ENCODE results near the gene GLOD4. TPM values are rescaled to one million over a fixed set of nuclear protein-coding genes. Genes with fewer than 3 reads are reported as not detected.

Gene GLOD4
- polyA plus RNA-seq, 1 experiment, result 15.8 TPM

- no peak for TF ChIP-seq CTCF (IDR thresholded peaks at IDR 0.05; ENCODE audit: insufficient read depth, low read depth, low read length)
- ChIA-PET POLR2A (no interaction called here), CTCF (interaction anchor here (0.6 to 1.7 kb wide), 3 partner anchors 37 to 252 kb away, joined by 3 to 4 read pairs (median 3); partner anchors contain the start of genes GLOD4, MRM3 and TIMM22)
- H3K27me3 ChIP-seq (ENCODE audit: control insufficient read depth, insufficient read depth, low read length), result no peaks in the 10 kb centered on the region
- no peak for DNase-seq (ENCODE audit: low read depth)
- no peak overlapping the region for H3K4me3 ChIP-seq (ENCODE audit: low read depth, low read length)
- peaks cover 38% of the 10 kb centered on the region for H3K36me3 ChIP-seq (ENCODE audit: control insufficient read depth, insufficient read depth, low read length)
These were observed 37.1 kb downstream of the GLOD4 start for GRCh38 chr17:744937-745336.

GRCh38 chr17:743139-743538, 38.9 kb downstream of the GLOD4 start:
- ChIA-PET CTCF (interaction anchor here (1.2 kb wide), 1 partner anchor 10 kb away, joined by 4 read pairs; no protein-coding TSS in a partner anchor), POLR2A (interaction anchor here (0.6 kb wide), 1 partner anchor 10 kb away, joined by 3 read pairs; no protein-coding TSS in a partner anchor)
- H3K36me3 ChIP-seq (ENCODE audit: control insufficient read depth, insufficient read depth, low read length), result peaks cover 38% of the 10 kb centered on the region

DNA sequence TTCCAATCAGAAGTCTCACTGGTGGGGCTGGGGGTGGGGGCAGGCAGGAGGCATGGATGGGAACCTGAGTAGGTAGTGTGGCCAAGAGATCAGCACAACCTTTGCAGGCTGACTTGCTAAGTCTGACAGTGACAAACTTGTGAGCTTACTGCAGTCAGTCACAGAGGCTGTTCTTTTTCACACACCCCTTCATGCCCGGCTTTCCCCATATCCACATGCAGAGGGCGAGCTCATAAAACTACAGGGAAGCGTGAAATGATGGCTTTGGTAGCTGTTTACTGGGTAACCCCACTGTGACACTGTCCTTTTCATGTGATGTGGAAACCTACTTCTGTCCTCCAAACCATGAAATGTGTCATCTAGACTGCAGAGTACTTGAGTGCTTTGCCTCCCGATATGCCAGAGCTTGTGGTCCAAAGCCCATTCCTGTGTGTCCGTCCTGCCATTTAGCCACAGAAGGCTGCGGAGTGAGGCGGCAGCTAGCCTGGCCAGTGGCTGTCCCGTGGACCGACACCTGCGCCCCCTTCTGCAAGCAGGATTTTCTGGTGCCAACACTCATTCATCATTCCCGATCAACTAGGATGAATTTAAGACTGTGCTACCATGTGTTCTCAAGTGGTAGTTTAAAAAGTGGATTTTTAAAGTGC, 39.8 kb downstream of the GLOD4 start:
- CTCF ChIA-PET, result no interaction called here
- no peak for TF ChIP-seq CTCF (IDR thresholded peaks at IDR 0.05; ENCODE audit: insufficient read depth, low read depth, low read length)
- H3K4me3 ChIP-seq (ENCODE audit: low read depth, low read length), result no peak overlapping the region
- POLR2A ChIA-PET, result no interaction called here
- no peaks in the 10 kb centered on the region for H3K27me3 ChIP-seq (ENCODE audit: control insufficient read depth, insufficient read depth, low read length)
- DNase-seq (ENCODE audit: low read depth), result no peak
- peaks cover 34% of the 10 kb centered on the region for H3K36me3 ChIP-seq (ENCODE audit: control insufficient read depth, insufficient read depth, low read length)

More at GRCh38 chr17:743139-743538, 38.9 kb downstream of the GLOD4 start:
- DNase-seq (ENCODE audit: low read depth), result no peak
- no peak for TF ChIP-seq CTCF (IDR thresholded peaks at IDR 0.05; ENCODE audit: insufficient read depth, low read depth, low read length)
- Histone ChIP-seq H3K27me3 (ENCODE audit: control insufficient read depth, insufficient read depth, low read length) (no peaks in the 10 kb centered on the region), H3K4me3 (ENCODE audit: low read depth, low read length) (no peak overlapping the region)

- ChIA-PET POLR2A (no interaction called here), CTCF (interaction anchor here (0.9 to 1.0 kb wide), 2 partner anchors 12 to 13 kb away, joined by 3 read pairs; no protein-coding TSS in a partner anchor)
- DNase-seq (ENCODE audit: low read depth), result no peak
These were observed 41.7 kb downstream of the GLOD4 start for GRCh38 chr17:740240-741017.

More at GRCh38 chr17:740240-741017, 41.7 kb downstream of the GLOD4 start:
- H3K4me3 ChIP-seq (ENCODE audit: low read depth, low read length), result no peak overlapping the region
- H3K27me3 ChIP-seq (ENCODE audit: control insufficient read depth, insufficient read depth, low read length), result no peaks in the 10 kb centered on the region
- H3K36me3 ChIP-seq (ENCODE audit: control insufficient read depth, insufficient read depth, low read length), result peaks cover 19% of the 10 kb centered on the region
- TF ChIP-seq CTCF (IDR thresholded peaks at IDR 0.05; ENCODE audit: insufficient read depth, low read depth, low read length), result no peak
